Forelimb muscle (tissue), 1 donor: ENCODE measurements around the gene NFATC1. TPM values are rescaled to one million over a fixed set of nuclear protein-coding genes. Genes with fewer than 3 reads are reported as not detected.

Experiments
- DNase-seq: peaks from one replicate; pipeline ENCODE4 v3.0.0-alpha.2; 2013; ENCODE audit warnings: low read depth
- polyA plus RNA-seq: library from polyadenylated mRNA; unstranded; fragments of 120-200 nt; gene quantifications from one replicate; pipeline ENCODE4 v1.2.1, GENCODE V29; 2013; ENCODE audit not compliant: insufficient read length

NFATC1 gene
- polyA plus RNA-seq, 1 donor = 10.2 TPM

GRCh38 chr18:79438898-79439627, 43.3 kb downstream of the NFATC1 start:
- DNase-seq = peak; percentile 47

- no peak for DNase-seq
Measured at GRCh38 chr18:79439628-79440023, 43.9 kb downstream of the NFATC1 start.

- DNase-seq = no peak
Measured at GRCh38 chr18:79440316-79441110, 44.8 kb downstream of the NFATC1 start.

- DNase-seq = no peak
Measured at GRCh38 chr18:79441420-79441819, 45.7 kb downstream of the NFATC1 start.

GRCh38 chr18:79442508-79443221, 46.9 kb downstream of the NFATC1 start:
- DNase-seq = no peak

DNA sequence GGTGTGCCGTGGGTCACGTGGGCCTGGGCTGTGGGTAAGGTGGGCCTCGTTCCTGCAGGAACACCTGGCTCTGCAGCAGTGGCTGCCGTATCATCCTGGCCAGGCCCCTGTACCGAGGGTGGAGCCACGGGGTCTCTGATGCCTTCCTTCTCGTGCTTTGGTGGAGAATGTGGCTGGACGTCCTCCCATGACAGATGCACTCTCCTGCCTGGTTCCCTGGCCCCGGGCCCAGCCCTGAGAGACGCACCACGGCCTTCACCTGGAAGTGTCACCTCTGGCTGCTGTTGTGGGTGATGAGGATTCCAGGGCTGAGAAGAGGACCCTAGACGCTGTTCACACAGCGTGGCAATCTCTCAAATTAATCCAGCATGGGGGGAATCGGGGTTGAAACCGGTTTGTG, 49.5 kb downstream of the NFATC1 start:
- DNase-seq = no peak

DNA sequence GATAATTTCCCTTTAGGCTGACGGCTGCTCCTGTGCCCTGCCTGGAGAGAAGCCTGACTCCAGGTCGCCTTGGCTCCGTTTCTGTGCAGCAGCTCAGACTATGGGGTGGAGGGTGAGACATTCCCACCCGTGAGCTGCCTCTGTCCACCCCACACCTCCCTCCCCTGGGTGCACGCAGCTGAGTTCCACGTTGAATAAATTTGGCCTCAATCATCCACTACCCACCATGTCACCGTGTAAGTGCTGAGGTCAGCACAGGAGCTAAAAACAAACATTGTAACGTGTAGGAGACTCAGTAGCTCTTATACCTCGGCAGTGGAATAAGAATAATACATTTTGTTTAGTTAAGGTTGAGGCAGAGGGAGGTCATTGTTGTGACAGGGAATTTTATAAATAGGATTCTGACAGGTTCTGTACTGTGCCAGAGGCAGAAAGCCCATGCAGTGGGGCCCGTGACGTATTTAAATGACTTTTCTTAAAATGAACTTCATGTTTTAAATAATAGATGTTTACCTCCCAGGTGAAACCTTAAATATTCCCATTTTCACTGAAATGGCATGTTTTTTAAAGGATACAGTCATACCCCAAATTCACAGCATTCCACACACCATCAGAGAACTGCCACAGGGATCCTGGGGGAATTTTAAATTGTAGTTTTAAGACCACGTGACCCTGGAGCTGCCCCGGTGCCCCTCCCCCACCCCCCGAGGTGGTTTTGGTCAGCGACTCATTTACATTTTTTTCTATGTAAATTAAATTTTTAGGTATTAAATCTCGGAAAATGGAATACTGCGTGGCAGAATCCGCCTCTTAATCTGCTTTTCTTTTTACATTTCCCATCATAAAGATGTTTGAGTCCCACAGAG, 50.2 kb downstream of the NFATC1 start:
- DNase-seq = no peak

DNA sequence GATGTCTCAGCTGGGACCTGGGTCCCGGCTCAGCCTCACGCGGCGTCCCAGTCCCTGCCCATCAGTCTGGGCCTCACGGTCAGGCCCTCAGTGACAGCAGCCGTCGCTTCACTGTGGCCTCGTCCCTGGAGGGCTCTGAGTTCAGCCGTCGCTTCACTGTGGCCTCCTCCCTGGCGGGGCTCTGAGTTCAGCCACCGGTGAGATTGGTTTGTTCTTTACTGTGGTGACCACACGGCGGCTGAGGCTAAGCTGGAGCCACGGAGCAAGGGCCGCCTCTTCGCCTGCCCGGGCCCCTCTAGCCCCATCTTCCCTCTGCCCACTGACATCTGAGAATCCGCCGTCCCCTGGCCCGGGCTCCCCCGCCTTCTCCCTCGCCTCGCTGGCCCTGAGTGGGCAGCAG, 51.2 kb downstream of the NFATC1 start:
- DNase-seq = no peak

- no peak for DNase-seq
Measured at GRCh38 chr18:79447703-79448367, 52.1 kb downstream of the NFATC1 start.

- no peak for DNase-seq
Measured at GRCh38 chr18:79448621-79449020, 52.9 kb downstream of the NFATC1 start.

- no peak for DNase-seq
Measured at GRCh38 chr18:79449551-79450288, 54.0 kb downstream of the NFATC1 start.

- no peak for DNase-seq
Measured at GRCh38 chr18:79450289-79451080, 54.8 kb downstream of the NFATC1 start.

- no peak for DNase-seq
Measured at GRCh38 chr18:79451237-79452125, 55.8 kb downstream of the NFATC1 start.

DNA sequence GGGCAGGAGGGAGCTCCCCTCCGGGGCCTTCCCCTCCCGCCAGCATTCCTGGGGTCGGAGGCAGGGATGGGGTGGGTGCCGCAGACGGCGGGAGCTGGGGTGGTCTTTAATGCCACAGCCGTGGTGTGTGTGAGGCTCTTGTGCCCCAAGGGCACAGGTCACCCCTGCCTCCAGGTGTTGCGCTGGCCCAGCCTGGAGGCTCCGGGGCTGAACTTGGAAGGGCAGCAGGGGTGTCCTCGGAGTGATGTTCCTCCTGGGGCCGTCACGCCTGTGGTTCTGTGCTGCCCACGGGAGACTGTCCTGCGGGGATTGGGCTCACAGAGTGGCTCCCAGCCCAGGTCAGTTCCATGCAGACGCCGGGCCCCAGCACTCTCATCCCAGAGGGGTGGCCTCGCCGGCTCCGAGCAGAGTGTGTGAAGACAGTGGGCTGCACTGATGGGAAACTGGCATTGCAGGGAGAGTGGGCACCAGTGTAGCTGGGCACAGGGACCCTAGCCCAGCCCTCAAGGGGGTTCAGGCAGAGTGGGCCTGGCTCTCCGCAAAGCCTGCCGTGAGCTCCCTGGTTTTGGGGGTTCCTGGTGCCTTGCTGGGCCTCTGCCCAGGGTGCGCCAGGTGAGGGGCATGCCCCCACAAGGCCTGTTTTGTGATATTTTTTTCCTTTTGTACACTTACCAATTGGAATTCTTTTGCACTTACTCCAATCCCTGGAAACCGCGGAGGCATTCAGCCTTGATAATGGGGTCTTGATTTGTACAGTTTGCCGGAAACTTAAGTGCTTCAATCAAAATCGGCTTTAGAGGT, 56.7 kb downstream of the NFATC1 start:
- DNase-seq = no peak

DNA sequence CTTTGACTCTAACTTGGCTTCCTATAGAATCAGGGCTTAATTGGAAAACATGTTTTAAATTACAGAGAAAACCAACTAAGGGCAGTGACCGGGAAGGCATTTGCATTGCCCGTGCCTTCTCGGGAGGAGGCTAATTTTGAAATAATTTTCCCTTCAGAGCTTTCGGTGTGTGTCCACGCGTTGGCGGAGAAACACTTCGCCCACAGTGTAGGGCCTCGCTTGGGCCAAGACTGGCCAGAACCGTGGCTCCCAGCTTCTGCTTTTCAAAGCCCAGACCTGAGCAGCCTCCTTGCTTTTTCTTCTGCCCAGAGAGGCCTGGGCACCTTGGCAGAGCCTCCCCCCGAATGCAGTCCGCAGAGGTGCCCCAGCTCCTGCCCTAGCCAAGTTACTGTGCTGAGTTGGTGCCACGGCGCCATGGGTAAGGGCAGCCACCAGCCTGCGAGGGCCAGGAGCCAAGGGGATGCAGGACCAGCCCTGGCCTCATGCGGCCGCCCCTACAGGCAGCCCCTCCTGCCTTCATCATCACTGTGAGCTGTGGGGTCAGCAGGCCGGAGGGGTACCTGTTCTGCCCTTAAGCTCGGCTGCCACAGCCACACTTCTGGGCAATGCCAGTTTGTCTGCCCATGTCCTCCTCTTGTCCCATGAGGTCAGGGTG, 57.4 kb downstream of the NFATC1 start:
- no peak for DNase-seq

DNA sequence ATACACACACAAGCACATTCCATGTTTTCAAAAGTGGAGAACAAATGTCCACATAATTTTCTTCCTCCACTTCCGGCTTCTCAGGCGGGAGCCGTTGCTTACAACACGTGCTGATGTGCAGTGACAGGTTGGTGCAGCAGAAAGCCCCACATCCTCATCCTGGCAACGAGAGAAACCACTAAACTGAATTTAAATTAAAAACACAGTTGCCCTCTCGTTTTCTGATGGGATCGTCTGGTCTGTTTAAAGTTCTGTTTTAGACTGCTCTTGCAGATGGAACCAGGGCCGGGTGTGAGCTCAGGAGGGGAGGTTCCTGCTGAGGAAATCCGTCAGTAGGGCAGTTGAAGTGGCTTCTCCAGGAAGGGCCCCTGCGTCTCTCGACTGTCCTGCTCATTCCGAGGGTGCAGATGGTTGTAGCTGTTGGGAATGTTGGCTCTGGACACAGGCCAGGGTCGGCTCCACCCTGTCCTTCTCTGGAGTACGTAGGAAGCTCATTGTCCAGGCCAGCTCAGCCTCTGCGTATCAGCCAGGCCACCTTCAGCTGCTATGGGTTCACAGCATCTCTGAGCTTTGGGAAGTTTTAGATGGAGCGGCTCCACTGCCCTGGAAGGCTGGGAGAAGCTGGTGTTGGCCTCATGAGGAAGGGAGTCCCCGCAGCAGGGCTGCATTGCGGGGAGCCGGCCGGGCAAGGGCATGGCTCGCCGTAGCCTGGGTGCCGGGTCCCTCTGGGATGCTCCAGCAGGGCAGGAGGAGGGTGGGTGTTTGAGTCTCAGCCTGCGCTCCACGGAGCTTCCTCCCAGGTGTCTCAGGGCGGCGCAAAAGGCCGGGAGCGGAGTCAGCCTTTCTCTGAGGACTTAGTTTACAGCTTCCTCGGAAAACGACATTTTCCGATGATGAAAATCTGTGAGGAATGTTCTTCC, 58.3 kb downstream of the NFATC1 start:
- no peak for DNase-seq
